Mucosa of descending colon (tissue), 3 donors: Measurements from ENCODE around the gene TRIP13. TPM values are rescaled to one million over a fixed set of nuclear protein-coding genes. Genes with fewer than 3 reads are reported as not detected.

ENCODE experiments used
- ATAC-seq: fragments of 200-7000 bp; cut with Tn5 transposase; one replicate; pipeline ENCODE4 v1.9.1; 2020; ENCODE audit warnings: mild to moderate bottlenecking, moderate library complexity
- DNase-seq, 3 donors: peaks; one replicate each; pipeline ENCODE4 v3.0.0-alpha.2; 2020
- H3K36me3 ChIP-seq: fragments of 200-600 bp; one replicate; pipeline ENCODE4 v1.8.0; 2021; ENCODE audit warnings: low read depth, mild to moderate bottlenecking
- H3K4me1 ChIP-seq: fragments of 200-600 bp; one replicate; pipeline ENCODE4 v1.8.0; 2021; ENCODE audit warnings: low read depth, mild to moderate bottlenecking
- H3K4me3 ChIP-seq: fragments of 200-600 bp; one replicate; pipeline ENCODE4 v1.8.0; 2021; ENCODE audit warnings: mild to moderate bottlenecking
- H3K9me3 ChIP-seq: fragments of 200-600 bp; one replicate; pipeline ENCODE4 v1.8.0; 2021; ENCODE audit warnings: mild to moderate bottlenecking
- intact Hi-C, 2 donors: fragments of 100-400 bp; cut with DNase I in 1 of 2; cut with micrococcal nuclease in 1 of 2; formaldehyde crosslinking; loops; one replicate each; pipeline versions ENCODE4 v1.11.0 to v1.11.1; 2022; cut with DNase I, micrococcal nuclease
- total RNA-seq, 3 donors: library from RNA; stranded (reverse); fragmentation: NEBNext Ultra II Directional in 2 of 3; extraction: Animal tissue kit (Norgen Biotek cat#: 25700) in 2 of 3; gene quantifications; one replicate each; pipeline versions ENCODE4 v1.2.1 to v1.2.4, GENCODE V29; 2021 to 2023
- TF ChIP-seq, protein P1 (sequence below): fragments of 200-600 bp; IDR thresholded peaks from one replicate; pipeline ENCODE4 v1.8.0; 2022; ENCODE audit warnings: antibody characterized with exemption, mild to moderate bottlenecking
- donor health status: DM: no; HTN: no; CAD: no; lungs with moderate emphysema.
- donor health status: DM: no; HTN: no; CAD: no.
- donor health status: DM: no; HTN: yes; CAD: no.

The TRIP13 gene
- total RNA-seq, 3 donors from 2014 or later, result 1.4 to 7.1 (median 2.1) TPM

GRCh38 chr5:963310-963672 lies 70.6 kb downstream of the TRIP13 start:
- TF ChIP-seq, protein P1, sequence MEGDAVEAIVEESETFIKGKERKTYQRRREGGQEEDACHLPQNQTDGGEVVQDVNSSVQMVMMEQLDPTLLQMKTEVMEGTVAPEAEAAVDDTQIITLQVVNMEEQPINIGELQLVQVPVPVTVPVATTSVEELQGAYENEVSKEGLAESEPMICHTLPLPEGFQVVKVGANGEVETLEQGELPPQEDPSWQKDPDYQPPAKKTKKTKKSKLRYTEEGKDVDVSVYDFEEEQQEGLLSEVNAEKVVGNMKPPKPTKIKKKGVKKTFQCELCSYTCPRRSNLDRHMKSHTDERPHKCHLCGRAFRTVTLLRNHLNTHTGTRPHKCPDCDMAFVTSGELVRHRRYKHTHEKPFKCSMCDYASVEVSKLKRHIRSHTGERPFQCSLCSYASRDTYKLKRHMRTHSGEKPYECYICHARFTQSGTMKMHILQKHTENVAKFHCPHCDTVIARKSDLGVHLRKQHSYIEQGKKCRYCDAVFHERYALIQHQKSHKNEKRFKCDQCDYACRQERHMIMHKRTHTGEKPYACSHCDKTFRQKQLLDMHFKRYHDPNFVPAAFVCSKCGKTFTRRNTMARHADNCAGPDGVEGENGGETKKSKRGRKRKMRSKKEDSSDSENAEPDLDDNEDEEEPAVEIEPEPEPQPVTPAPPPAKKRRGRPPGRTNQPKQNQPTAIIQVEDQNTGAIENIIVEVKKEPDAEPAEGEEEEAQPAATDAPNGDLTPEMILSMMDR, result no peak
- DNase-seq (peak in 1 of 3 donors; percentile 22), ATAC-seq (no peak)
- Histone ChIP-seq H3K4me3 (no peak overlapping the region), H3K9me3 (no peaks in the 10 kb centered on the region), H3K36me3 (no peaks in the 10 kb centered on the region), H3K4me1 (no peaks in the 10 kb centered on the region)
- intact Hi-C loops, result no loop called here

- TF ChIP-seq, protein P1, result no peak
- H3K4me3 ChIP-seq, result no peak overlapping the region
- peak; percentile 47 for ATAC-seq
These were observed 71.2 kb downstream of the TRIP13 start for GRCh38 chr5:963673-964531.

DNA sequence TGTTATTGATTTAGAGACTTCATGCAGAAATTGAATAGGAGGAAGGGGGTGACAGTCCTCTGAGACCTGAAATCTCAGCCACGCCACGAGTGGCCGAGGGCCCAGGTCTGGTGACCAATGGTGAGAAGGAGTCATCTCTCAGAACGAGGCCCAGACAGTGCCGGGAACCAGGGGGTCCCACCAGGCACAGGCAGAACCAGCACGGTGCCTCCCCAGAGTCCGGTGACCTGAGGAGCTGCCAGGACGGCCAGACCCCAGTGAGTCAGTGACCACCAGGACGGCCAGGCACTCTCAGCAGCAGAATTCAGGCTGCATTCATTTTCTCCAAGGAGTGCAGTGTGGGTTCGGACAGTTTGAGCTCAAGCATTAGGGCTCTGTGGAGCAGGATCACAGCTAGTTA lies 72.1 kb downstream of the TRIP13 start:
- no peaks in the 10 kb centered on the region for H3K9me3 ChIP-seq
- intact Hi-C loops, result no loop called here
- ATAC-seq (no peak), DNase-seq (peak in 1 of 3 donors; percentile 48)
- H3K4me1 ChIP-seq, result no peaks in the 10 kb centered on the region
- no peak overlapping the region for H3K4me3 ChIP-seq
- TF ChIP-seq, protein P1, result no peak
- no peaks in the 10 kb centered on the region for H3K36me3 ChIP-seq

More at GRCh38 chr5:963673-964531, 71.2 kb downstream of the TRIP13 start:
- intact Hi-C loops, result no loop called here
- Histone ChIP-seq H3K4me1 (no peaks in the 10 kb centered on the region), H3K36me3 (no peaks in the 10 kb centered on the region), H3K9me3 (no peaks in the 10 kb centered on the region)
- DNase-seq, result peak in 1 of 3 donors; percentile 48

GRCh38 chr5:965604-966344 lies 73.1 kb downstream of the TRIP13 start:
- intact Hi-C loops, result no loop called here
- no peaks in the 10 kb centered on the region for H3K9me3 ChIP-seq
- TF ChIP-seq, protein P1, result no peak
- DNase-seq (peak in 1 of 3 donors; percentile 27), ATAC-seq (no peak)
- no peaks in the 10 kb centered on the region for H3K4me1 ChIP-seq
- H3K36me3 ChIP-seq, result no peaks in the 10 kb centered on the region
- H3K4me3 ChIP-seq, result no peak overlapping the region

DNA sequence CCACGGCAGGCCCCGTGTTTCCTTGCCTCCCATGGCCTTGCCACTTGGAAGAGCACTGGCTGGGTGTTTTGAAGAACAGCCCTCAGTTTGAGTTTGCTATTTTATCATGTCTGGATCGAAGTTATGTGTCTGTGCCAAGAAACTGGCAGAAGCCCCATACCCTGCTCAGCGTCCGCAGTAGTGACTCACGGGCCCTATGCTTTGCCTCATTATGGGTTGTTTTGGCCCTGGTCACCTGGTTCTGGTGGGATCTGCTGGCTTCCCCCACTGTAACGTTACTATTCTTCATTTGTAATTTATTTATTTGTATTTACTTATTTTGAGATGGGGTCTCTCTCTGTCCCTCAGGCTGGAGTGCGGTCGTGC lies 73.6 kb downstream of the TRIP13 start:
- Histone ChIP-seq H3K36me3 (no peaks in the 10 kb centered on the region), H3K9me3 (no peaks in the 10 kb centered on the region), H3K4me1 (no peaks in the 10 kb centered on the region), H3K4me3 (no peak overlapping the region)
- DNase-seq, result no peak
- ATAC-seq, result no peak
- TF ChIP-seq, protein P1, result no peak
- intact Hi-C loops, result no loop called here
